Central memory CD8-positive, alpha-beta T cell (primary cell): ENCODE results near the gene LAMA4.

ENCODE experiments used
- ATAC-seq: fragments of 150-1000 bp; cut with Tn5 transposase; replicated peaks from 2 replicates; pipeline ENCODE4 v1.10.0; 2022; ENCODE audit warnings: mild to moderate bottlenecking, moderate FRiP score, moderate number of reproducible peaks; ENCODE audit not compliant: poor library complexity, severe bottlenecking; ENCODE audit errors: extremely low read depth
- DNase-seq, 2 donors: peaks; one replicate each; pipeline ENCODE4 v3.0.0; 2021; ENCODE audit warnings: low spot score in 2 of 2
- H3K27ac Mint-ChIP-seq: one replicate; pipeline ENCODE4 v1.8.0; 2022; ENCODE audit warnings: low read depth, mild to moderate bottlenecking, moderate library complexity, mixed read lengths
- H3K27me3 Mint-ChIP-seq: one replicate; pipeline ENCODE4 v1.8.0; 2022; ENCODE audit warnings: mixed read lengths
- H3K36me3 Mint-ChIP-seq: one replicate; pipeline ENCODE4 v1.8.0; 2022; ENCODE audit warnings: mild to moderate bottlenecking, moderate library complexity, mixed read lengths; ENCODE audit not compliant: insufficient read depth
- H3K4me1 Mint-ChIP-seq: one replicate; pipeline ENCODE4 v1.8.0; 2022; ENCODE audit warnings: mixed read lengths
- H3K4me3 Mint-ChIP-seq: one replicate; pipeline ENCODE4 v1.8.0; 2022; ENCODE audit warnings: mild to moderate bottlenecking, moderate library complexity, mixed read lengths
- H3K9me3 Mint-ChIP-seq: one replicate; pipeline ENCODE4 v1.8.0; 2022; ENCODE audit warnings: mixed read lengths

The LAMA4 gene

GRCh38 chr6:112247275-112247674 is 7.1 kb downstream of the LAMA4 start:
- no peak for DNase-seq

GRCh38 chr6:112245511-112246203 is 8.7 kb downstream of the LAMA4 start:
- H3K4me1 Mint-ChIP-seq, result no peaks in the 10 kb centered on the region
- no peaks in the 10 kb centered on the region for H3K9me3 Mint-ChIP-seq

More at GRCh38 chr6:112247275-112247674, 7.1 kb downstream of the LAMA4 start:
- Mint-ChIP-seq H3K27ac (no peak overlapping the region), H3K36me3 (no peaks in the 10 kb centered on the region), H3K4me1 (no peaks in the 10 kb centered on the region), H3K4me3 (no peak overlapping the region), H3K27me3 (peaks cover 89% of the 10 kb centered on the region), H3K9me3 (no peaks in the 10 kb centered on the region)
- no peak for ATAC-seq

GRCh38 chr6:112243861-112244827 is 10.2 kb downstream of the LAMA4 start:
- ATAC-seq, result no peak

More at GRCh38 chr6:112245511-112246203, 8.7 kb downstream of the LAMA4 start:
- Mint-ChIP-seq H3K4me3 (no peak overlapping the region), H3K27me3 (peaks cover 87% of the 10 kb centered on the region), H3K36me3 (no peaks in the 10 kb centered on the region), H3K27ac (no peak overlapping the region)
- no peak for DNase-seq
- no peak for ATAC-seq

DNA sequence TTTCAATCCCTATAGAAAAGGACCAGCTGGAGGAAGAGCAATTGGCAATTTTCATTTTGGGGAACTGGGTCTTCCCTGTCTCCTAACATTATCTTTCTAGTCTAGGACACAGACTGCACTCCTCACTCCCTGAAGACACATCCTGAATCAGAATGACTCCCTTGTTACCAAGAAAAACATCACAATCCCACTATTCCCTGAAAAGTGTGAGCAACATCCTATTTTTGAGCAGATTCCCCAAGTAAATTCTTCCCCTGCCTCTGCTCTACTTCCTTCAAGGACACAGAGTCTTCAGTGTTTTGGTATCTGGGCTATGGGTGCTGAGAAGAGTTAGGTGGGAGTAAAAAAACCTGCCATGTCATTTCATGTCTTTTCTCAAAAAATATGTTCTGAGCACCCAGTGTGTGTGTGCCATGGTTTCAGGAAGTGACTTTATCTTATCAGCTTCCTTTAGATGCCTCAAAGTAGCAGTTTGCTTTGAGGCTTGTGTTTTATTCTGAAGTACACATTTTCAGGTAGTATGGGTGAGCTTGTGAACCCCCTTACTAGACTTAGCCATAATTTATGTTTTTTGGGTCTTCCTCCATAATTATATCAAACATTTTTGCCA is 12.4 kb downstream of the LAMA4 start:
- DNase-seq, result no peak
- H3K9me3 Mint-ChIP-seq, result no peaks in the 10 kb centered on the region
- no peak overlapping the region for H3K4me3 Mint-ChIP-seq
- H3K27me3 Mint-ChIP-seq, result peaks cover 66% of the 10 kb centered on the region
- H3K36me3 Mint-ChIP-seq, result no peaks in the 10 kb centered on the region
- no peak for ATAC-seq
- no peak overlapping the region for H3K27ac Mint-ChIP-seq
- H3K4me1 Mint-ChIP-seq, result no peaks in the 10 kb centered on the region

More at GRCh38 chr6:112243861-112244827, 10.2 kb downstream of the LAMA4 start:
- Mint-ChIP-seq H3K4me3 (no peak overlapping the region), H3K9me3 (no peaks in the 10 kb centered on the region), H3K27me3 (peaks cover 73% of the 10 kb centered on the region), H3K4me1 (no peaks in the 10 kb centered on the region), H3K36me3 (no peaks in the 10 kb centered on the region), H3K27ac (no peak overlapping the region)
- DNase-seq, result no peak

DNA sequence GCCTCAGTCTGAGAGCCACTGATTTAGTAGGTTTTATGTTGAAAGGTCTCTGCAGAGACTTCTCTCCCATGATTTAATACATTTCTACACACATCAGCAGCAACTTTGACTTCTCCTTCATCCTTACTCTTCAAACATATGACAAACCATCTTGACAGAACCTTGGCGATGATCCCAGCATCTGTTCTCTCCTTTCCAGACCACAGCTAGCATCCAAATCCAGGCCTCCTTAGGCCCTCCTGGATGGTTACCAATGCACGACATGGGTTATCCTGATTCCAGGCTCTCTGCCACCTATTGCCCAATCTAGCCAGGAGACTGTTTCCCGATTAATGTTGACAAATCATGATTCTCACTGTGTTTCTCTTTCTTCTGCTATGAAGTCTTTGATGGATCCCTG is 16.8 kb downstream of the LAMA4 start:
- H3K36me3 Mint-ChIP-seq, result no peaks in the 10 kb centered on the region
- peaks cover 62% of the 10 kb centered on the region for H3K27me3 Mint-ChIP-seq

GRCh38 chr6:112237066-112237465 is 17.3 kb downstream of the LAMA4 start:
- Mint-ChIP-seq H3K27me3 (peaks cover 56% of the 10 kb centered on the region), H3K4me3 (no peak overlapping the region), H3K9me3 (no peaks in the 10 kb centered on the region), H3K27ac (no peak overlapping the region), H3K4me1 (no peaks in the 10 kb centered on the region), H3K36me3 (no peaks in the 10 kb centered on the region)
- no peak for ATAC-seq
- no peak for DNase-seq

More for the DNA sequence above, 16.8 kb downstream of the LAMA4 start:
- H3K4me1 Mint-ChIP-seq, result no peaks in the 10 kb centered on the region
- H3K4me3 Mint-ChIP-seq, result no peak overlapping the region
- DNase-seq, result no peak
- H3K9me3 Mint-ChIP-seq, result no peaks in the 10 kb centered on the region
- ATAC-seq, result no peak
- H3K27ac Mint-ChIP-seq, result no peak overlapping the region

GRCh38 chr6:112235956-112236355 is 18.4 kb downstream of the LAMA4 start:
- no peak for DNase-seq
- no peaks in the 10 kb centered on the region for H3K9me3 Mint-ChIP-seq
- ATAC-seq, result peak; percentile 36
- no peak overlapping the region for H3K4me3 Mint-ChIP-seq
- no peaks in the 10 kb centered on the region for H3K4me1 Mint-ChIP-seq
- peaks cover 48% of the 10 kb centered on the region for H3K27me3 Mint-ChIP-seq
- no peak overlapping the region for H3K27ac Mint-ChIP-seq
- no peaks in the 10 kb centered on the region for H3K36me3 Mint-ChIP-seq

GRCh38 chr6:112234601-112235000 is 19.8 kb downstream of the LAMA4 start:
- H3K27me3 Mint-ChIP-seq, result peaks cover 48% of the 10 kb centered on the region
- H3K36me3 Mint-ChIP-seq, result no peaks in the 10 kb centered on the region
- H3K4me1 Mint-ChIP-seq, result no peaks in the 10 kb centered on the region
- H3K4me3 Mint-ChIP-seq, result no peak overlapping the region
- DNase-seq (no peak), ATAC-seq (no peak)
- no peak overlapping the region for H3K27ac Mint-ChIP-seq
- no peaks in the 10 kb centered on the region for H3K9me3 Mint-ChIP-seq

GRCh38 chr6:112233847-112234246 is 20.5 kb downstream of the LAMA4 start:
- H3K9me3 Mint-ChIP-seq, result no peaks in the 10 kb centered on the region
- no peak for DNase-seq
- H3K27ac Mint-ChIP-seq, result no peak overlapping the region
- H3K27me3 Mint-ChIP-seq, result peaks cover 48% of the 10 kb centered on the region
- H3K36me3 Mint-ChIP-seq, result no peaks in the 10 kb centered on the region
- no peak for ATAC-seq
- H3K4me3 Mint-ChIP-seq, result no peak overlapping the region
- H3K4me1 Mint-ChIP-seq, result no peaks in the 10 kb centered on the region

DNA sequence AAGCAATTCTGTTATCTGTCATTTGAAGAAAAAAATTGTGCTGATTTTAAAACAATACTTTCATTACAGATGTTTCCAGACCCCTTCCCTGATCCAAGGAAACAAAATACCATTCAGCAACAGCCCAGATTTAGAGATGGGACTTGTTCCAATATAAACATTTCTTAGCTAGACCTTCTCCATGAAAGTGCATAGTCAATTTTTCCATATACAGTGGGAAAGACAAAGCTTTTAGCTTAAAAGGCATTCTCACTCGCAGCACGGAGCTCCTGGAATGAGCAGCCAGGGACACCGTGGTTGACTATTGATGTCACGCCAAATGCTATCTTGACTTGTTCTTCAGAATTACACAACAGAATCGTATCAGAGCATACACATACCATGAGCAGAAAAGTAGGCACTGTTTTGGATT is 21.5 kb downstream of the LAMA4 start:
- DNase-seq (no peak), ATAC-seq (no peak)
- Mint-ChIP-seq H3K4me3 (no peak overlapping the region), H3K27me3 (peaks cover 43% of the 10 kb centered on the region), H3K4me1 (no peaks in the 10 kb centered on the region), H3K9me3 (no peaks in the 10 kb centered on the region), H3K27ac (no peak overlapping the region), H3K36me3 (no peaks in the 10 kb centered on the region)

DNA sequence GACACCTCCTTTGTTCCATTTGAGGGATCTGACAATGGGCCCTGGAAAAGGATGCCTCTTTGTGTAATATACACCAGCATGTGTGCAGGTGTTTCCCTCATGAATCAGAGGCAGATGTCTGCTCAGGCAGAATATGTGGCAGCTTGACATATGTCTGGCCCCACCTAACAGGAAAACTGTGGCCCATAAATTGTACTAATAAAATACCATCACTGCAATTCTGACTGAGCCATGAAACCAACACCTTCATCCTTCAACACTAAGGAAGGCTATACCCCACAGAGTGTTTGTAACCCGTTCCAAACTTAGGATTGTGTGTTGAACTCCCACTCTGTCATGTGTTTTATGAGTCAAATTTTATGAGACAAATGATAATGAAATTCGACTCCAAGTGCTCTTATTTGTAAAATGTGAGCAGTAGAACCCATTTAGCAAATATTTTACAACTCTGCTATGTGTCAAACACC is 22.7 kb downstream of the LAMA4 start:
- H3K36me3 Mint-ChIP-seq, result no peaks in the 10 kb centered on the region
- H3K4me1 Mint-ChIP-seq, result no peaks in the 10 kb centered on the region
- H3K9me3 Mint-ChIP-seq, result no peaks in the 10 kb centered on the region
- H3K27ac Mint-ChIP-seq, result no peak overlapping the region
- DNase-seq (no peak), ATAC-seq (no peak)
- H3K27me3 Mint-ChIP-seq, result peaks cover 37% of the 10 kb centered on the region
- no peak overlapping the region for H3K4me3 Mint-ChIP-seq

GRCh38 chr6:112231164-112231563 is 23.2 kb downstream of the LAMA4 start:
- H3K27ac Mint-ChIP-seq, result no peak overlapping the region
- no peaks in the 10 kb centered on the region for H3K4me1 Mint-ChIP-seq
- ATAC-seq (no peak), DNase-seq (no peak)
- no peak overlapping the region for H3K4me3 Mint-ChIP-seq
- H3K9me3 Mint-ChIP-seq, result no peaks in the 10 kb centered on the region
- no peaks in the 10 kb centered on the region for H3K36me3 Mint-ChIP-seq
- H3K27me3 Mint-ChIP-seq, result peaks cover 37% of the 10 kb centered on the region
